HG03060 (cell line): ENCODE measurements around the gene PCED1B.
"Not testable (repeated sequence)": the region's sequence is repeated elsewhere in the genome, so short reads cannot be mapped to it uniquely, and the experiment has no call there.

ENCODE experiments used
- ATAC-seq: cut with Tn5 transposase; IDR thresholded peaks from one replicate; pipeline ENCODE4 v1.9.1; 2021; ENCODE audit warnings: low read depth, moderate number of reproducible peaks; ENCODE audit not compliant: unreplicated experiment

The PCED1B gene

GRCh38 chr12:47114481-47114892, 35.1 kb downstream of the PCED1B start:
- no peak for ATAC-seq

- not testable (repeated sequence) for ATAC-seq
Observed at GRCh38 chr12:47117305-47117704, 37.9 kb downstream of the PCED1B start.

- no peak for ATAC-seq
Observed at GRCh38 chr12:47120736-47121135, 41.3 kb downstream of the PCED1B start.

GRCh38 chr12:47121146-47121545, 41.7 kb downstream of the PCED1B start:
- no peak for ATAC-seq

- ATAC-seq = no peak
Observed at GRCh38 chr12:47122602-47123001, 43.2 kb downstream of the PCED1B start.

- no peak for ATAC-seq
Observed at GRCh38 chr12:47123730-47124129, 44.3 kb downstream of the PCED1B start.

- no peak for ATAC-seq
Observed at GRCh38 chr12:47124451-47124850, 45.0 kb downstream of the PCED1B start.

- ATAC-seq = no peak
Observed at GRCh38 chr12:47126246-47126645, 46.8 kb downstream of the PCED1B start.

- ATAC-seq = no peak
Observed at GRCh38 chr12:47131011-47131410, 51.6 kb downstream of the PCED1B start.

- no peak for ATAC-seq
Observed at GRCh38 chr12:47134005-47134404, 54.6 kb downstream of the PCED1B start.

GRCh38 chr12:47135578-47135977, 56.2 kb downstream of the PCED1B start:
- no peak for ATAC-seq

- no peak for ATAC-seq
Observed at GRCh38 chr12:47139000-47139681, 59.7 kb downstream of the PCED1B start.

- ATAC-seq = no peak
Observed at GRCh38 chr12:47141459-47141858, 62.0 kb downstream of the PCED1B start.

- ATAC-seq = no peak
Observed at GRCh38 chr12:47144769-47145168, 65.3 kb downstream of the PCED1B start.

GRCh38 chr12:47145188-47145587, 65.8 kb downstream of the PCED1B start:
- no peak for ATAC-seq

GRCh38 chr12:47147739-47148138, 68.3 kb downstream of the PCED1B start:
- ATAC-seq = no peak

GRCh38 chr12:47149146-47149545, 69.7 kb downstream of the PCED1B start:
- ATAC-seq = no peak

- ATAC-seq = no peak
Observed at GRCh38 chr12:47152095-47152494, 72.7 kb downstream of the PCED1B start.

- no peak for ATAC-seq
Observed at GRCh38 chr12:47155457-47156166, 76.2 kb downstream of the PCED1B start.

GRCh38 chr12:47156167-47156736, 76.8 kb downstream of the PCED1B start:
- ATAC-seq = no peak

GRCh38 chr12:47158792-47159191, 79.4 kb downstream of the PCED1B start:
- ATAC-seq = no peak

- ATAC-seq = no peak
Observed at GRCh38 chr12:47159348-47159747, 79.9 kb downstream of the PCED1B start.
